Lower leg skin (tissue), 3 donors: ENCODE data around the gene IL3.

Source experiments
- CTCF ChIP-seq, 3 donors: fragments of 450-650 bp; IDR thresholded peaks; one replicate each; pipeline ENCODE4 v1.5.1; 2016; ENCODE audit warnings: antibody characterized with exemption in 3 of 3, mild to moderate bottlenecking in 3 of 3, moderate library complexity in 2 of 3
- POLR2A ChIP-seq, 2 donors: fragments of 450-650 bp; IDR thresholded peaks; one replicate each; pipeline ENCODE4 v1.6.1; 2016 to 2017; ENCODE audit warnings: antibody characterized with exemption in 2 of 2, mild to moderate bottlenecking in 1 of 2, moderate library complexity in 1 of 2

- no peak for TF ChIP-seq CTCF (IDR thresholded peaks at IDR 0.05)
- TF ChIP-seq POLR2A (IDR thresholded peaks at IDR 0.05), result no peak
Observed at GRCh38 chr5:132093271-132093670, 32.8 kb downstream of the IL3 start.
